NK-92 treated with Interleukin-12 subunit alpha and Interleukin-12 subunit beta, amount 100 ng/mL, for 24 hours (cell line): ENCODE results near the gene SLK.

ENCODE experiments used
- DNase-seq: peaks from one replicate; lab custom pipeline; 2025; lab: John Stamatoyannopoulos, UW

The SLK gene

DNA sequence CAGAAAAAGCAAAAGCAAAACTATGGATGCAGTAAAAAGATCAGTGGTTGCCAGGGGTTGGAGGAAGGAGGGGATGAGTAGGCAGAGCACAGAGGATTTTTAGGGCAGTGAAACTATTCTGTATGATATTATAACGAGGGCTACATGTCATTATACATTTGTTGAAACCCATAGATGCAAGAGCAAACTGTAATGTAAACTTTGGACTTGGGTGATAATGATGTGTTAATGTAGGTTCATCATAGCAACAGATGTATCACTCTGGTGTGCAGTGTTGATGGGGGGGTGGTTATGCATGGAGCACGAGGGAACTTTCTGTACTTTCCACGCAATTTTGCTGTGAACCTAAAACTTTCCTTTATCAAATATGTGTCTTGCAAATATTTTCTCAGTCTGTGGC lies 23.2 kb downstream of the SLK start:
- no peak for DNase-seq

DNA sequence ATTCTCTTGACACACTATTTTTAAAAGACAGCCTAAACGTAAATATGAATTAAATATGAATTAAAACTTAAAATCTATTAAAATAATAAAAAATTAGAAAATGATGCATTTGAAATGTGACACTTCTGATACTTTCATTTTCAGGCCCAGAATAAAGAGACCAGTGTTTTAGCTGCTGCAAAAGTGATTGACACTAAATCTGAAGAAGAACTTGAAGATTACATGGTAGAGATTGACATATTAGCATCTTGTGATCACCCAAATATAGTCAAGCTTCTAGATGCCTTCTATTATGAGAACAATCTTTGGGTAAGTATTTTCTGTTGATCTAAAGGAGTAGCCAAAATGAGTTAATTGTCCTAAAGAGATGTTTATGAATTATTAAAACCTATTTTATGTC lies 23.6 kb downstream of the SLK start:
- no peak for DNase-seq

DNA sequence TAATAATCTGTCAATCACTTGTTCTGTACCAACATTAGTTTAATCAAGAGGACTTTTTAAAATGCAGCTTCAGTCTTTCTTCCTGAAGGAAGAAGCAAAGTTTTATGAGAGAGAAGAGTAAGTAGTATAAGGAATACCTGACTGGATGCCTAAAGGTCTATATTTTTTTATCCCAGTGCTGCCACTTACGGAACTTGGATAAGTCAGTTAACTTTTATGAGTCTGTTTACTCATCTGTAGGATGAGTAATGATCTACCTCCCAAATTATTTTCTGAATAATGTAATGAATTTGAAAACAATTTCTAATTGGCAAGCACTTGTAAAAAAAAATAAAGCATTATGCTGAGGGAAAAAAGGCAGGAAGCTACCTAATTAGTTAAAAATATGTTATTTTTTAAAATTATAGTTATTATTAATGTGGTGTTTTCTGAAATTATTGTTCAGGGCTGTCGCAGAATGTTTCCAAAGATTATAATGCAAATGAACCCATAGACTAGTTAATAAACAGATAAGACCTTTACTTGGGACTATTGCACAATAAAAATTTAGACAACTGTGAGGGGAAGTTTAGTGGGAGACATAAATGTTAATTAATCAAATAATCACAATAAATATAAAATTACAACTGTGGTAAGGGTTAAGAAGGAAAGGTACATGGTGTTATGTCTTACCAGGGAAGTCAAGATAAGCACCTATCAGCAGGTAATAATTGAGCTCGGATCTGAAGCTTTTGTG lies 24.6 kb downstream of the SLK start:
- DNase-seq: no peak

DNA sequence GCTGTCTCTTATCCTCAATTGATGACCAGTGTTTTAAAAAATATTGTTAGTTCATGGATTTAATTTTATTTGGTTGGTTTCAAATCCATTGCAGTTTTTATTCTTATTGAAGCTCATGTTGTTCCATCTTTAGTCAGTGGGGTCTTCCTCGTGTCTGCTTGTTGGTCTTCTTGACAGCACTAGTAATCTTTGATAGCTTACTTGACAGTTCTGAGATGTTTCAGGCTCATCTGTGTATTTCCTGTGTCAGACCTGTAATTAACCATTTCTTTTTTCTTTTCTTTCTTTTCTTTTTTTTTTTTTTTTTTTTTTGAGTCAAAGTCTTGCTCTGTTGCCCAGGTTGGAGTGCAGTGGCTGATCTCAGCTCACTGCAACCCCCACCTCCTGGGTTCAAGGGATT lies 28.2 kb downstream of the SLK start:
- DNase-seq: no peak

DNA sequence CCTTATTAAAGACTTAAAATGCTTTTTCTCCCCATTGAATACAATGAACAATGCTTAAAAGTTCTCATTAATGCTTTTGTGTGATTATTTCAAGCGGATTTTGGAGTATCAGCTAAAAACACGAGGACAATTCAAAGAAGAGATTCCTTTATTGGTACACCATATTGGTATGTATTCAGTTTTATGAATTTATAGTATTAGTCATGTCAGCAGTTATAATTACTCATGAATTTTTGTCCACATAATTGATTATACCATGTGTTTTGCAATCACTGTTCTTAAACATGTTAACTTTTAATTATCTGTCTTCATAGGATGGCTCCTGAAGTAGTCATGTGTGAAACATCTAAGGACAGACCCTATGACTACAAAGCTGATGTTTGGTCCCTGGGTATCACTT lies 31.9 kb downstream of the SLK start:
- no peak for DNase-seq

DNA sequence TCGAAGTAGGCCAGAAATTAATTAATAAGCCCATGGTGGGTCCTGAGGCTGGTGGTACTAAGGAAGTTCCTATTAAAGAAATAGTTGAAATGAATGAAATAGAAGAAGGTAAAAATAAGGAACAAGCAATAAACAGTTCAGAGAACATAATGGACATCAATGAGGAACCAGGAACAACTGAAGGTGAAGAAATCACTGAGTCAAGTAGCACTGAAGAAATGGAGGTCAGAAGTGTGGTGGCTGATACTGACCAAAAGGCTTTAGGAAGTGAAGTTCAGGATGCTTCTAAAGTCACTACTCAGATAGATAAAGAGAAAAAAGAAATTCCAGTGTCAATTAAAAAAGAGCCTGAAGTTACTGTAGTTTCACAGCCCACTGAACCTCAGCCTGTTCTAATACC lies 36.0 kb downstream of the SLK start:
- no peak for DNase-seq

DNA sequence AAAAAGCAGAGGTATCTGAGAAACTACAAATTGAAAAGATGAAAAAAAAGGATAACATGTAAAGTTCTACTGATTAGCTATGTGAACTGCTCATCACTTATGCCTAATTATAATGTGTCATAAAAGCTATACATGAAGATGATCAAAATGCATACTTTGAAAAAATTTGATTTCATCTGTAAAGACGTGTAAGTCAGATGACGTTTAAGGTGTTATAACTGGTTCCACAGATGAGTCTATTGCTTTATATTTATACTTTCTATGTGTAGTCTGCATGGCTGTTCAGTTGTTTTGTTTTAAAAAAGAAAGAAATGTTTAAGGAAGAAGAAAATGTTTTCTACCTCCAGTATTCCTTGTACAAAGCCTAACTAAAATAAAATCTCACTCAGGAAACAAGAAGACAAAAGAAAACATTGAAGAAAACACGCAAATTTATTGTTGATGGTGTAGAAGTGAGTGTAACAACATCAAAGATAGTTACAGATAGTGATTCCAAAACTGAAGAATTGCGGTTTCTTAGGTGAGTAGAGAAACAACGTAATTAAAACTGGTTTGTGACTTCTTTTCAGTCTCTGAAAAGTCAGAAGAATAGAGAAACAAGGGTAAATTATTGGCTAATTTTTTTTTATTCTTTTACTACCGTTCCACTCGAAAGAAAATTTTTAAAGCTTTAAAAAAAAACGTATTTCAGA lies 38.4 kb downstream of the SLK start:
- no peak for DNase-seq

DNA sequence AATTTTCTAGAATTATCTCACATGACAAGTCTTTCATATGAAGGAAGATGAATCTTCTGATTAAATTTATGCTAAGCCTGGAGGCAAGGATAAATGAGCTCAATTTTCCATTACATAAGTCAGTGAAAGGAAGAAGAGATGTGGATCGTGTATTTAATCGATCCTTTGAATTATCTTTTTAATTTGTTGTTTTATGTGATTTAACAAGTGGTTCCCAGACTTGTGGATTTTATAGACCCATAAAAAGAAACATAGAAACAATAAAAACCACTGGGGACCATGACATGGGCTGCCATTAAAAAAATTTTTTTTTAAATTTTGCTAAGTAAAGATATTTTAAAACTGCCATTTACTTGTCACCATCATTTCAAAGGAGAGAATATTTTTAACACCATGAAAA lies 45.0 kb downstream of the SLK start:
- no peak for DNase-seq

DNA sequence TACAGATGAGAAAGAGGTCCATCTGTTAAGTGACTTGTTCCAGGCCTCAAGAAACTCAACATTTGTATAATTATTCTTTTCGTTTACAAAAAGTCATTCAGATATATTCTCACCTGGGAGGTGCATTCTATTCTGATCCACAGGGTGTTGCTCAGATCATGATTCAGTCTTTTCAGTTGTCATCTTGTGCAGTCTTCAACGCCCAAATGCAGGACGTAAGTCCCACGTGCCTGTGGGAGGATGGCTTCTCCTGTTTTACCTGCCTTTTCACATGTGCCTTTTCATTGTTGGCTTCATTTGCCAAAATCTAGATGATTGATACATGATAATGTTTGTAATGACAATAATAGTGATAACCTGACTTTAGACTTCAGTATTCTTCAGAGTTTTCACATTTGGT lies 46.5 kb downstream of the SLK start:
- DNase-seq: no peak

DNA sequence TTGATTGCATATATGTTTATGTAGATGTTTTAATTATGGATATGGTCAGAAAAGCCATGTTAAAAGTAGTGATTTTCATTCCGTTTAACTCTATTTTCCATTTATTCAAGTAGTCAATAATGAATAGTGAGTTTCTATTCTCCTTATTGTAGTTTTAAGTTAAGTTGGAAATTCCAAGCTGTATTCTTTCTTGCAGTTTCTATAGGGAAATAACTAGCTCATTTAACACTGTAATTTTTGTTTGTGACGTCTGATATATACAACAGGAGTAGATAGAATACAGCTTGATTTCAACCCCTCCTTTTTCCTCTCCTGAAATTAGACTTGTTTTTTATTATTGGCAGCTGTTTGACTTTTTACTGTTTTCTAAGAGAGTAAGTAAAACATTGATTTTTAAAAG lies 47.2 kb downstream of the SLK start:
- no peak for DNase-seq

DNA sequence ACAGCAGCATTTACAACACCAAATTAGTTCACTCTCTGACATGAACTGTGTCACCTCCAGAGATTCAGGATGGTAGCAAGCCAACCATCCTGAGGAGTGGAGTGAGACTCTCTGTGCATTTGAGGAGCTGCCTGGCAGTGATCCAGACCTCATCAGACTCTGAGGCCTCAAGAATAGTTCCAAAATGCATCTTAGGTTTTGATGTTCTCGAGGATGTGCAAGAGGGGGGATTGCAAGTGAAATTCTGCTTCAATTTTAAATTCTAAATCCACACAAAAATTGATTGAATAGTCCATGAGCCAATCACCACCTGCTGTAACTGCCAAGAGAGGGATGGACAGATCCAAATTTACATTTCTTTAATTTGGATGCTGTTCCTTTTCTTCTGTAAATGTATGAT lies 49.7 kb downstream of the SLK start:
- no peak for DNase-seq

DNA sequence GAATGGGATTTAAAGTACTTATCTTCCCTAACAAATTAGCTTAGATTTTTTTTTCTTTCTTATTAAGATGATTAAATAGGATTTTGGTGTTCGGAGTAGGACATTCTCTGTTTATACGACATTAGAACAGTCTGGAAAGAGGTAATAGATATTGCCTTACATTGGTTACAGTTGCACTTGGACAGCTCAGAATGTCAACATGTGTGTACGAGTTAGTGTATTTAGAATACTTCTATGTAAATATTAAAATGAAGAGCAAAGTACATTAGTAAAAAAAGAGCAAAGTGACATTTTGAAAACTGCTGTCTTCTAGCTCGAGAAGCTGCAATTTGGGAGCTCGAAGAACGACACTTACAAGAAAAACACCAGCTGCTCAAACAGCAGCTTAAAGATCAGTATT lies 51.5 kb downstream of the SLK start:
- no peak for DNase-seq

DNA sequence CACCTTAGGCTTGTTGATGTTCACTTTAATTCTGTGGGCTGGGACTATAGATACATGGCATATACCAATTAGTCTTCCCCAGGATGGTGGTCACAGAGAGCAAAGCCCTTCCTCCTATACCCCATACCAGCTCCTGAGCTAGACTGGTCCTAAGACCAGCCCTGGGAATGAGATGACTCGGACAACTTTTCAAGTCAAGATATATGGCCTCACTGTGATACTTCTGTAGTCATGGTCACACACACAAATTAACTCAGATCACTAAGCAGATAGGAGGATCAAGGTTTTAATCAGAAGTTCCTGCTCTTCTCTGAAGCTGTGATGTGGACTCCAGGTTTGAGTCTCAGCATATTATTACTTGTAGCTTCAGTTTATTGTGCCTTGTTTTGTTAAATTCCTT lies 53.1 kb downstream of the SLK start:
- DNase-seq: no peak

DNA sequence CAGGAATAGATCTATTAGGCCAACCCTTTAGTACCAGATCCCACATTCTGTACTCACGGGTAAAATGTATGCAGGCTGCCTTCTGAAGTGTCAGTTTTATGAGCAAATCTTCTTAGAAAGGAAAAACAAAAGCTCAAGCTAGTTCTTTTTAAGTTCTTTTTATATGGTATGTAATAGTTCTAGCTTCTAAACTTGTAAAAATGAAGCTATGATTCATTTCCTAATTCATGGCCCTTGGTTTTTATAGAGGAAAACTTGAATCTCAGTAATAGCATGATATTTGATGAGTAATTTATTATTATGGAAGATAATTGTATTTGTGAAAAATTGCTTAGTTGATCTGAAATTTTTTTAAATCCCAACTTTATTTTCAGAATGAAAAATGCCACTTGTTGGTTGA lies 54.3 kb downstream of the SLK start:
- DNase-seq: no peak

DNA sequence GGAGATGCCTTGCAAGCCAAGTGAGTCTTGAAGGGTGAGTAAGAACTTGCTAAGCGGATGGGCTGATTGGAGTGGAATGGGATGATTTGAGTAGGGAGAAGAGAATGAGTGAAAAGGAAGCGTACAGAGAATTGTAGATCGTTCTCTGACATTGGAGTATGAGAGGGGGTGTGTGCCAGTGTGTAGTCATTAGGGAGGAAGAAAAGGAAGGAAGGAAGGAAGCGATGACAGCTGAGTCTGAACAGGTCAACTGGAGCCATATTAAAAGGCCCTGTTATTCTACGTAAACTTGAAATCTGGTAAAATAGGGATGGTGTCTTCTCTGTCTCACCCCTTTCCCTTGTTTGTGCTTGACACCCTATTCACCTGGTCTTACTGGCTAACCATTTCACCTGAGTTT lies 55.1 kb downstream of the SLK start:
- DNase-seq: no peak

DNA sequence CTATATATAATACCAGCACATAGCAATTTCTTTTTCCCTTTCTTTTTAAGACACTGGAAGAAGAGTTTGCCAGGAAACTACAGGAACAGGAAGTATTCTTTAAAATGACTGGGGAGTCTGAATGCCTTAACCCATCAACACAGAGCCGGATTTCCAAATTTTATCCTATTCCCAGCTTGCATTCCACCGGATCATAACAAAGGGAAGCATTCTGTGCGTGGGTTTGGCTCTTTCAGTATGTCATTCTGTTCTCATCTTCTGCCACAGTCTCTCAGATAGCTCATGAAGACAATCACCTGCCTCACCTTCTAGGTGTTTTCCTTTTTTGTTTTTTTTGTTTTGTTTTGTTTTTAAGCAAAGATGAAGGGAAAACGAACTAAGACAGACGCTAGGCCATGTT lies 58.6 kb downstream of the SLK start:
- DNase-seq: no peak

DNA sequence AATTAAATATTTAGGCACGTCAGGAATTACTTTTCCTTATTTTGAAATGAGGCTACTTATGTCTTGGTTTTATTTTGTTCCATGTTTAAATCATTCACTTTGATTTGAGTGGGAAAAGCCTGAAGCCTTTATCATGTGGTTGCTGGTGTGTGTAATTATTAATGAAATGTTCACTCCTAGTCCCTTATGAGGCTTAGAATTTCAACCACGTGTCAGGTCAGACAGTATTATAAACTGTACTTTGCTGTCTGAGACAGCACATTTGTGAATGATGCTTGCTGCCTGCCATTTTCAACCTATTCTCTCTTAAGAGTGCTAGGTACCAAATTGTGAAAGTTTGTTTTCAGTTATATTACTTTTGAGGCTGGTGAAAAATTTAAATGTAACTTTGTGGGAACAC lies 59.8 kb downstream of the SLK start:
- no peak for DNase-seq

DNA sequence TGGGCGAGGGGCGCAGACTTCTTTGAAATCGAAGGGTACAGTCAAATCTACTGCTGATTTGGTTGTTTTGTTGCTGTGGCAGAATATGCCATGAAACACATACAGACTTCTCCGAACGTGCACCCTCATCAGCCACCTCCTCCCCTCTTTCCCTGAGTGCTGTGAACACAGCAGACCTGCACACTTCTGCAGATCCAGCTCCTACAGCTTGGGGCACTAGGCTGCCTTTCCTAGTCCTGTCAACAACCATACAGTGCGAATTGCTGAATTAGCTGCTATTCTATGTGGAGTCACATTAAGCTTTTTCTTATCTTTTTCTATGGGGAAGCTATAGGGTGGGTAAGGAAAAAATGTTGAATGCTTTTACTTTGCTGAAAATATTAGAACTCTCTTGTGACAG lies 61.2 kb downstream of the SLK start:
- DNase-seq: no peak

DNA sequence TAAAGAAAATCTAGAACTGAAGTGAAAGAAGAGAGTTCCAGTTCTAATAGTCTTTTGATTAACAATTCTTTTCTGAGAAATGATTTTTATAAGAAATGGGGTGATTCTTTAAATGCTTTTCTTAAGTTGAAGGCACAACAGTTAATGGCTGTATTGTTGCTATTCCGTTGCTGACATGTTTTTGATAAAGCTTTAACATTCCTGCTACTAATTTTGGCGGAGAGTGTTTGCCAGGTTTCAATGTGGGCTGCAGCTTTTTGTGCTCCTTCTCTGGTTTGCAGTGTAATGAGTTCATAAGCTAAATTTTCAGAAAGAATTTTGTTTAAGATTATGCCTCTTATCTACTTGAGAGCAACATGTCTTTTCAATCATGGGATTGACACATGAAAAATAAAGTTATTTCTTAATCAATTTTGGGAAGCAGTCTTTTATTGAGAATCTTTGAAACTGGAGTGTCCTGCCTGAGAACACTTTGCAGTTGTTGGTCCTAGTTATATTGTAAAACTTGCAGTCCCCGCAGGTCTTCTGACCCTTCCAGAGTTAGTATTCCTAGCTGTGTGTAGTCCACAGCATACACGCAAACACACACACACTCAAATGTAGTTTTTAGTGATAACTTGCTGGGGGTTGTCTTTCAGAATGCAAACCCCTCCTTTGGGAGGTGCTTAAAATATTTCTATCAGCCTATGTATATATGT lies 62.0 kb downstream of the SLK start:
- DNase-seq: no peak

DNA sequence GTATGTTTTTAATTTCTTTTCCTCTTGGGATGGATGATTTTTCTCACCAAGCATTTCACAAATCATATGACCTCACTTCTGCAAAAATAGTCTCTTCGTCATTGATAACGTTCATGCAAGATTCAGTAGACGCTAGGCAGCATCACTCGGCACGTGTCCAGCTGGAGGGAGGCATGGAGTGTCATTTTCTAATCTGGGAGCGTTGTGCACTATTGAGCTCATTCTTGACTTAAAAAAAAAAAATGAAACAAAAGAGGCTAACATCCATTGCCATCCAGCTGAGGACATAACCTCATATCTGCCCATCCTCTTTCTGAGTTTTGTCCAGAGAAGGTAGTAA lies 62.6 kb downstream of the SLK start:
- DNase-seq: no peak

DNA sequence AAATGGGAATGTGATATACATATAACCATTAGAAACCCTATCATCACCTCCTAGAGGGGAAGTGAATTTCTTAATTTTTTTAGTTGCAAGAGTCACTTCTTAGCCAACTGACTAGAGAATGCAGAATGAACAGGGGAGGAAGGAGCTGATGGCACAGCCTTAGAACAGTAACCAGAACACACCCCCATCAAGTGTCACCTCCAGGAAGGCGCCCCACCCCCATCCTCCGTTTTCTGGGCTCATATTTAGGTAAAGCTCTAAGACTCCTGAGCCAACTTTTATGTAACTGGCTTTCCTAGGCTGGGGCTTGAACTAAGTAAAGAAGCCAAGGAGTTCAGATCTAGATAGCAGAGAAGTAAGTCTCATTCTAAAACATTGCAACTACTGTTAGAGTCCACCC lies 64.7 kb downstream of the SLK start:
- DNase-seq: no peak

DNA sequence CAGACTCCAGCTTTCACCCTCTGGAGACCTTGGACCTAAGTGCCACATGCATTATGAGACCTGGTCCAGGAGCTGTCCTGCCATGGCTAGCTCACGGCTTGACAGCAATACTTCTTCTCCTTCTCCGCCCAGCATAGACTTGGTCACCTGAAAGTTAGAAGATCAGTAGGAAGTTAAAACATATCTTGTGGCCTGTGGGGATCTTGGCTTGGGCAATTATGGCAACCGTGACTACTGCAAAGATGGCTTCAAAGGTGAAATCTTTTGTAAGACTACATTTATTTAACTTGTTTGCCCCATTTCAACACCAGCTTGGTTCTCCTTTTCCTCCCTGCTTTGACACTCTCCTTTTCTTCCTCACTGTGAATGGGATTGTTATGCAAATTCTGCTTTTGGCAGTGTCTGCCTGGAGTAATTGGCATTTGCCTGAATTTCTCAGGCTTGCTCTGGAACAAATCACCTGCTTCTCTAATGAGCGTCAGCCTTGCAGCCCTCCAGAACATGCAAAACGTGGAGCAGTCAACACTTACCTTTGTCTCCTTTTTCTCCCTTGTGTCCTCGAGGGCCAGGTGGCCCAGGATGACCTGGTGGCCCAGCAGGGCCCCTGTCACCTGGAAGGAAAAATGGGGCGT lies 65.3 kb downstream of the SLK start:
- no peak for DNase-seq

DNA sequence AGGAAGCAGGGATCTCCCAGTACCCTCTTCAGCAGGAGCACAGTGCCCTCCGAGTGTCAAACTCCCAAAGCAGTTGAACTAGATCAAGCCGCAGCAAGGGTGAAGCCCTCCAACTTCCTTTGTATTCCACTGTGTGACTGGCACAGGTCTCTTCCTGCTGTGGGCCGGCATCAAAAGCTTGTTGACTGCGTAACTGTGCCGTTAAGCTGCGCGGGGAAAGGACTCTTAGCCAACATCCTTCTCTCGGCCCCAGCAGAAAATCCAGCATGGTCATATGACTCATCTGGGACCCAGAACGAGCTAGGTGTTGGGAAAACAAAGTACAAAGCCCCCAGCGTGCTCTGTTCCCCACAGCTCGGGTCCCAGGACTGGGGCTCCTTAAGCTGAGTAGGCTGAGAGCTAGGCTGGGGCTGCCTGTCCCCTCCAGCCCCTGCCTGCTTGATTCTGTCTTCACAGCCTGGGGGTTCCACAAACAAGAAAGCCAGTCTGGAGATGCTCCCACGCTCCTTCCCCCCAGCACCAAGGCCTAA lies 66.5 kb downstream of the SLK start:
- no peak for DNase-seq
